ENCODE results near the gene ATP2A1.
A peak's percentile ranks its signal among the peaks of the same experiment; 100 is the strongest.
"Not testable (repeated sequence)": the region's sequence is repeated elsewhere in the genome, so short reads cannot be mapped to it uniquely, and the experiment has no call there.

The ATP2A1 gene

DNA sequence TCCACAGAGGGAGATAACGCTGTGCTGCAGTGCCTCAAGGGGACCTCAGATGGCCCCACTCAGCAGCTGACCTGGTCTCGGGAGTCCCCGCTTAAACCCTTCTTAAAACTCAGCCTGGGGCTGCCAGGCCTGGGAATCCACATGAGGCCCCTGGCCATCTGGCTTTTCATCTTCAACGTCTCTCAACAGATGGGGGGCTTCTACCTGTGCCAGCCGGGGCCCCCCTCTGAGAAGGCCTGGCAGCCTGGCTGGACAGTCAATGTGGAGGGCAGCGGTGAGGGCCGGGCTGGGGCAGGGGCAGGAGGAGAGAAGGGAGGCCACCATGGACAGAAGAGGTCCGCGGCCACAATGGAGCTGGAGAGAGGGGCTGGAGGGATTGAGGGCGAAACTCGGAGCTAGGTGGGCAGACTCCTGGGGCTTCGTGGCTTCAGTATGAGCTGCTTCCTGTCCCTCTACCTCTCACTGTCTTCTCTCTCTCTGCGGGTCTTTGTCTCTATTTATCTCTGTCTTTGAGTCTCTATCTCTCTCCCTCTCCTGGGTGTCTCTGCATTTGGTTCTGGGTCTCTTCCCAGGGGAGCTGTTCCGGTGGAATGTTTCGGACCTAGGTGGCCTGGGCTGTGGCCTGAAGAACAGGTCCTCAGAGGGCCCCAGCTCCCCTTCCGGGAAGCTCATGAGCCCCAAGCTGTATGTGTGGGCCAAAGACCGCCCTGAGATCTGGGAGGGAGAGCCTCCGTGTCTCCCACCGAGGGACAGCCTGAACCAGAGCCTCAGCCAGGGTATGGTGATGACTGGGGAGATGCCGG is 54.3 kb downstream of the ATP2A1 start:
- FAIRE-seq, result no peak
- DNase-seq (ENCODE audit: insufficient read length, low spot score), result no peak

DNA sequence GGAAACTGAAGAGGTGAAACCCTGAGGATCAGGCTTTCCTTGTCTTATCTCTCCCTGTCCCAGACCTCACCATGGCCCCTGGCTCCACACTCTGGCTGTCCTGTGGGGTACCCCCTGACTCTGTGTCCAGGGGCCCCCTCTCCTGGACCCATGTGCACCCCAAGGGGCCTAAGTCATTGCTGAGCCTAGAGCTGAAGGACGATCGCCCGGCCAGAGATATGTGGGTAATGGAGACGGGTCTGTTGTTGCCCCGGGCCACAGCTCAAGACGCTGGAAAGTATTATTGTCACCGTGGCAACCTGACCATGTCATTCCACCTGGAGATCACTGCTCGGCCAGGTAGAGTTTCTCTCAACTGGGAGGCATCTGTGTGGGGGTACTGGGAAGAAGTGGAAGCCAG is 54.9 kb downstream of the ATP2A1 start:
- peak; percentile 53 for FAIRE-seq
- DNase-seq (ENCODE audit: insufficient read length, low spot score), result no peak

DNA sequence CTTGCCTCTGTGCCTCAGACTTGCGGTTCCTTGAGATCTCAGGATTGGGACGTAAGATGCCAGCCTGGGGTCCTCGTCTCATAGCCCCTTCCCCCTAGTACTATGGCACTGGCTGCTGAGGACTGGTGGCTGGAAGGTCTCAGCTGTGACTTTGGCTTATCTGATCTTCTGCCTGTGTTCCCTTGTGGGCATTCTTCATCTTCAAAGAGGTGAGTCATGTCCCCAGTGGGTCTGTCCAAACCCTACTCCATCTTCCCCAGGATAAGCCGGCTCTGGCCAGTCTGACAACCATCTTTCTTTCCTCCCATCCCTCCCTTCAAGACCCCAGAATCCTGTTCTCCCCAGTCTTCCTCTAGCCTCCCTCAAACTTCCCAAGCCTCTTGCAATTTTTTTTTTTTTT is 57.1 kb downstream of the ATP2A1 start:
- FAIRE-seq (no peak), DNase-seq (ENCODE audit: insufficient read length, low spot score) (no peak)

DNA sequence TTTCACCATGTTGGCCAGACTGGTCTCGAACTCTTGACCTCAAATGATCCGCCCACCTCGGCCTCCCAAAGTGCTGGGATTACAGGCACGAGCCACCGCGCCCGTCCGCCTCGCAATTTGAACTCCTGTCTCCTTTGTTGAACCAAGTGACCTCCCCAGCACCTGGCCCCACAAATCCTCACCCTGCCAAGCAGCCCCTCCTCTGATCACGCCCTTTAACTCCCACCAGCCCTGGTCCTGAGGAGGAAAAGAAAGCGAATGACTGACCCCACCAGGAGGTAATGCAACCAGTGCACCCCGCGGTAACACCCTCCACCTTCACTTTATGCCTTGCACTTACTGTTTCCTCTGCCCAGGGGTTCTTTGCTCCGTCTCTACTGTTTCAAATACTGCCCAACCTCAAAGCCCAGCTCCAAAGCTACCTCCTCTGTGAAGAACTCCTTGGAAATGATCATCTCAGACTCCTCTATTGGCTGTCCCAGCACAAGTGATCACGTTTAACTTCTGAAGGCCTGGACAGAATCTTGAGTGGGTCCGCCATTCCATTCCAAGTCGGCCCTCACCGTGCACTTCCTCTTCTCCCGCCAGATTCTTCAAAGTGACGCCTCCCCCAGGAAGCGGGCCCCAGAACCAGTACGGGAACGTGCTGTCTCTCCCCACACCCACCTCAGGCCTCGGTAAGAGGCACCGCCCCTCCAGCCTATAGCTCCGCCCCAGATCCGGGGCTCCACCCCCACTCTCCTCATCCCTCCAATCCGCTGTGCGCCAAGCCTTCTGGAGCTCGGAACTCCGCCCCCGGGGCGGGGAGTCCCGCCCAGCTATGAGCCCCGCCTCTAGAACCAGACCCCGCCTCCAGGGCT is 57.9 kb downstream of the ATP2A1 start:
- peak; percentile 75 for FAIRE-seq
- peak; percentile 72 for DNase-seq (ENCODE audit: insufficient read length, low spot score)

DNA sequence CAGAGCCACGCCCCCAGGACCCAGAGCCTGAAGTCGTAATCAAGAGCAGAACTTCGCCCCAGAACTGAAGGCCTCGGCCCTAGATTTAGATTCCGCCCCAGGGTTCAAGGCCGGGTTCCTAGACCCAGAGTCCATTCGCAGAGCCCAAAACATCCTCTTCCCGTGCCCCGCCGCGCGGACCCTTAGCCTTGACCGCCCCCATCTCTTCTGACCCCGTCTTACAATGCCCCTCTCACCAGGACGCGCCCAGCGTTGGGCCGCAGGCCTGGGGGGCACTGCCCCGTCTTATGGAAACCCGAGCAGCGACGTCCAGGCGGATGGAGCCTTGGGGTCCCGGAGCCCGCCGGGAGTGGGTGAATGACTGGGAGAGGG is 58.5 kb downstream of the ATP2A1 start:
- DNase-seq (ENCODE audit: insufficient read length, low spot score) (no peak), FAIRE-seq (peak; percentile 18)

DNA sequence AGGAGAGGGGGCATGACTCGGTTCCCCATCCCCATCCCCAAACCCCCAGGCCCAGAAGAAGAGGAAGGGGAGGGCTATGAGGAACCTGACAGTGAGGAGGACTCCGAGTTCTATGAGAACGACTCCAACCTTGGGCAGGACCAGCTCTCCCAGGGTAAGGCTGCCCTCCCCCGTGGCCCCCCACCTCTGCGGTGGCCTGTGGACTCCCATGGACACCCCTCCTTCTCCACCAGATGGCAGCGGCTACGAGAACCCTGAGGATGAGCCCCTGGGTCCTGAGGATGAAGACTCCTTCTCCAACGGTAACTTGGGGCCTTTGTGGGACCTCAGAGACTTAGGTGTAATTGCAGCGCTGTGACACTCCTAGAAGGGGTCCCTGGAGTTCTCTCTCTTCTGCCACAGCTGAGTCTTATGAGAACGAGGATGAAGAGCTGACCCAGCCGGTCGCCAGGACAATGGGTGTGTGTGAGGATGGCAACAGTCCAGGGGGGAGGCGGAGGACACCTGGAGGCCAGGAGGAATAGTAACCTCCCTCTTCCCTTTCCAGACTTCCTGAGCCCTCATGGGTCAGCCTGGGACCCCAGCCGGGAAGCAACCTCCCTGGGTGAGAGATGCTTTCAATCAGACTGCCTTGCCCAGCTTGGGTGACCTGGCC is 59.1 kb downstream of the ATP2A1 start:
- FAIRE-seq, result no peak
- no peak for DNase-seq (ENCODE audit: insufficient read length, low spot score)

DNA sequence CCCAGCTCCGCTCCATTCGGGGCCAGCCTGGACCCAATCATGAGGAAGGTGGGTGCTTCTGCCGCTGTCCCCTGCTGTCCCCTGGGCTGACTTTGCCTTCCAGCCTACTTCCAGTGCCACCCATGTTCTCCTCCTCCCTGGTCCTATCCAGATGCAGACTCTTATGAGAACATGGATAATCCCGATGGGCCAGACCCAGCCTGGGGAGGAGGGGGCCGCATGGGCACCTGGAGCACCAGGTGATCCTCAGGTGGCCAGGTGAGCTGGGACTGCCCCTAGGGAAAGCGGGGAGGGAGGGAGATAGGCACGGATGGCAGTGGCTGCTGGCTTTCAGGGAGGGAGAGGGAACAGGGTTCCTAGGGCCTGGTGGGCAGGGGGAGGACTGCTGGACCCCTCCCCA is 60.4 kb downstream of the ATP2A1 start:
- FAIRE-seq (no peak), DNase-seq (ENCODE audit: insufficient read length, low spot score) (no peak)

DNA sequence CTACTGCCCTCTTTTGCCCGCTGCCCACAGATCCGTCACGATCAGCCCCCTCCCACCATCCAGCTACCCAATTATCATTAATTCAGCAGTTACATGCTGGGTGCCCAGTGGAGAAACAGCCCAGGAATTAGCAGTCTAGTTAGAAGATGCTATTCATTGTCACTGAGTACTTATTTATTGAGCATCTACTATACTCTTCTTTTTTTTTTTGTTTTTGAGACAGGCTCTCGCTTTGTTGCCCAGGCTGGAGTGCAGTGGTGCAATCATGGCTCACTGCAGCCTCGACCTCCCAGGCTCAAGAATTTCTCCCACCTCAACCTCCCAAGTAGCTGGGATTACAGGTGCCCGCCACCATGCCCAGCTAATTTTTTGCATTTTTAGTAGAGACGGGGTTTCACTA is 61.5 kb downstream of the ATP2A1 start:
- not testable (repeated sequence) for FAIRE-seq; DNase-seq (ENCODE audit: insufficient read length, low spot score)

DNA sequence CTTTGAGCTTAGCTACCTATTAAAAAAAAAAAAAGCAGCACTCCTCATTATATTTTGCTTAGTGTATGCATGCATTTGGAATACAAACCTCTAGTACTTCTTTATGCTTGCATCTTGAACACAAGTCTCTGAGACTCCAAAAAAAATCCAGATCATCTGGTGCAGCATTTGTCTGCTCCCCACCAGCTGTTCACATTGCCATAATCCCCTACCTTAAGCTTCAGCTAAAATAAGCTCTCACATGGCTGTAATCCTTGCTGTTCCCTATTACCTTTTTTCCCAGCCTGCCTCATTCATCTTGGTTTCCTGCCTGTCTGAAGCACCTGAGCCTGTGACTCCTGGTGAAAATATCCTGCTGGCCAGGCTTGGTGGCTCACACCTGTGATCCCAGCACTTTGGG is 65.0 kb downstream of the ATP2A1 start:
- DNase-seq (ENCODE audit: insufficient read length, low spot score) (no peak), FAIRE-seq (no peak)

DNA sequence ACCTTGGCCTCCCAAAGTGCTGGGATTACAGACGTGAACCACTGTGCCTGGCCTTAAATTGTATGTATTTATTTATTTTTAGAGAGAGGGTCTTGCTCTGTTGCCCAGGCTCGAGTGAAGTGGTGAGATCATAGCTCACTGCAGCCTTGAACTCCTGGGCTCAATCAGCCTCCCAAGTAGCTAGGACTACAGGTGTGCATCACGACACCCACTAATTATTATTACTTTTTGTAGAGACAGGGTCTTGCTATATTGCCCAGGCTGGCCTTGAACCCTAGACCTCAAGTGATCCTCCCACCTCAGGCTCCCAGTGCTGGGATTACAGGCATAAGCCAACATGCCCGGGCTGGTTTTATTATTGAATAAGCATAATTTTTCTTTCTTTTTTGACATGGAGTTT is 68.4 kb downstream of the ATP2A1 start:
- DNase-seq (ENCODE audit: insufficient read length, low spot score) (no peak), FAIRE-seq (no peak)

DNA sequence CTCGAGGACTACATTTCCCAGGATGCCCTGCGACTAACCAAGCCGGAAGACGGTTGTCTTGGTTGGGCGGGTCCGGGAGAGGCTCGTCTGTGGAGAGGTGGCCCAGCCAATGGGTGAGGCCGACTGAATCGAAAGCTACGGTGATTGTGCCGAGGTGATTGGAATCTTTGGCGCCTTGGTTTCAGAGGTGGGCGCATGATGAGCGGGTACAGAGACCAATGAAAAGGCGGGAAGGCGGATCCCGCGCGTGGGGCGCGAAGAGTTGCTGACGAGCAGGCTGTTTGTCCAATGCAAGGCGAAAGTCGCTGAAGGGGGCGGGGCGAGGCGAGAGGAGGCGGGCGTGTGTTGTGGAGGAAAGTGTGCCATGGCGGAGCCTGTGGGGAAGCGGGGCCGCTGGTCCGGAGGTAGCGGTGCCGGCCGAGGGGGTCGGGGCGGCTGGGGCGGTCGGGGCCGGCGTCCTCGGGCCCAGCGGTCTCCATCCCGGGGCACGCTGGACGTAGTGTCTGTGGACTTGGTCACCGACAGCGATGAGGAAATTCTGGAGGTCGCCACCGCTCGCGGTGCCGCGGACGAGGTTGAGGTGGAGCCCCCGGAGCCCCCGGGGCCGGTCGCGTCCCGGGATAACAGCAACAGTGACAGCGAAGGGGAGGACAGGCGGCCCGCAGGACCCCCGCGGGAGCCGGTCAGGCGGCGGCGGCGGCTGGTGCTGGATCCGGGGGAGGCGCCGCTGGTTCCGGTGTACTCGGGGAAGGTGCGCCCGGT is 72.5 kb downstream of the ATP2A1 start, which contains the start of gene NFATC2IP:
NFATC2IP (plus strand) TSS at position 290 of the 762 bp plus-strand sequence; CDS start at position 365, 75 bp downstream.
- FAIRE-seq, result peak; percentile 99
- peak; percentile 94 for DNase-seq (ENCODE audit: insufficient read length, low spot score)

DNA sequence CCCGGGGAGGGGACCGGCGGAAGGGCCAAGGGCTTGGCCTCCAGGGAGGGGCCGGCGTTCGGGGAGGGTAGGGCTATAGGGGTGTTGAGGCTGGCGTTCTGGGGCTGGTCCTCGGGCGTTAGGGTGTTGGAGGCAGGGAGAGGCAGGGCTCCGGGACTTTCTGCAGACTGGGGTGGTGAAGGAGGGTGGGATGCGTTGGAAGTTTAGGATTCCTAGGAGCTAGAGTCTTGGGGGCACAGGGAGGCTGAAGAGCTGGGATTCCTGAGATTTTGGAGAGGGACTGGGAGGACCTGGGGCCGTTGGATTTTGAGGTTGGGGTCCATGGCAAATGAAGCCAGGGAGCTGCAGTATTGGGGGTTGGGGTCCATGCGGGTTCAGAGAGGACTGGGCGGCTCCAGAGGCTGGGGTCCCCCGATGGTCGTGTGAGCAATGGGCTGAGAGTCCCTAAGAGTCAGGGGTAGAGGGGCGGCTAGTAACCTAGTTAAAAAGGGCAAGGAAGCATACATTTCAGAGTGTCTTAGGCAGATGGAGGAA is 73.2 kb downstream of the ATP2A1 start:
- DNase-seq (ENCODE audit: insufficient read length, low spot score), result no peak
- FAIRE-seq, result peak; percentile 66
